Skeletal muscle cell (primary cell): ENCODE measurements around the gene LRPAP1.
"Not testable (repeated sequence)": the region's sequence is repeated elsewhere in the genome, so short reads cannot be mapped to it uniquely, and the experiment has no call there.

Experiments used
- DNase-seq: peaks from one replicate; pipeline ENCODE4 v3.0.0-alpha.2; 2010; ENCODE audit warnings: low read depth
- H3K4me3 ChIP-seq: 2 replicates; pipeline ENCODE4 v1.5.1; 2011; ENCODE audit warnings: low read depth, mild to moderate bottlenecking, control low read depth, low read length, moderate library complexity

LRPAP1 gene

GRCh38 chr4:3467601-3468031 is 64.6 kb downstream of the LRPAP1 start:
- no peak overlapping the region for H3K4me3 ChIP-seq
- DNase-seq = no peak

GRCh38 chr4:3466691-3467600 is 65.3 kb downstream of the LRPAP1 start:
- no peak for DNase-seq
- no peak overlapping the region for H3K4me3 ChIP-seq

- H3K4me3 ChIP-seq = no peak overlapping the region
- DNase-seq = no peak
Observed at GRCh38 chr4:3465698-3466671, 66.2 kb downstream of the LRPAP1 start.

- DNase-seq = no peak
- peak overlapping the region; percentile 45 for H3K4me3 ChIP-seq
Observed at GRCh38 chr4:3464911-3465697, 67.1 kb downstream of the LRPAP1 start.

GRCh38 chr4:3464349-3464905 is 67.8 kb downstream of the LRPAP1 start:
- DNase-seq = no peak
- peak overlapping the region; percentile 45 for H3K4me3 ChIP-seq

- H3K4me3 ChIP-seq = peak overlapping the region; percentile 45
- no peak for DNase-seq
Observed at GRCh38 chr4:3463556-3464348, 68.5 kb downstream of the LRPAP1 start.

GRCh38 chr4:3462790-3463415 is 69.3 kb downstream of the LRPAP1 start, which contains the start of gene DOK7:
DOK7 (plus strand) TSS chr4:3463306; CDS start chr4:3463376, 70 bp downstream.
- peak within 1 kb of the TSS; percentile 45 for H3K4me3 ChIP-seq
- DNase-seq = no peak

GRCh38 chr4:3462321-3462789 is 69.9 kb downstream of the LRPAP1 start:
- H3K4me3 ChIP-seq = no peak overlapping the region
- DNase-seq = no peak

- DNase-seq = peak; percentile 49
- no peak overlapping the region for H3K4me3 ChIP-seq
Observed at GRCh38 chr4:3461515-3462291, 70.5 kb downstream of the LRPAP1 start.

- H3K4me3 ChIP-seq = no peak overlapping the region
- no peak for DNase-seq
Observed at GRCh38 chr4:3460926-3461325, 71.3 kb downstream of the LRPAP1 start.

GRCh38 chr4:3459156-3459555 is 73.1 kb downstream of the LRPAP1 start:
- H3K4me3 ChIP-seq, DNase-seq: not testable (repeated sequence)

GRCh38 chr4:3458371-3458770 is 73.9 kb downstream of the LRPAP1 start:
- no peak for DNase-seq
- no peak overlapping the region for H3K4me3 ChIP-seq

- not testable (repeated sequence) for DNase-seq, H3K4me3 ChIP-seq
Observed at GRCh38 chr4:3455596-3455995, 76.6 kb downstream of the LRPAP1 start.
